Cardiac fibroblast (primary cell): ENCODE measurements around the gene RSPH9.

Experiments
- DNase-seq, 2 donors: peaks; one replicate each; pipeline versions ENCODE4 v3.0.0 to v3.0.0-alpha.2; 2010; ENCODE audit warnings: low read depth in 2 of 2
- H3K4me3 ChIP-seq, 2 donors: replicated peaks in 1 of 2; 1 replicate in 1 of 2; 2 replicates in 1 of 2; pipeline ENCODE4 v1.5.1; 2011; ENCODE audit warnings: low read depth in 2 of 2, low read length in 2 of 2, mild to moderate bottlenecking in 2 of 2, moderate library complexity in 1 of 2
- TF ChIP-seq, protein P1 (sequence below): IDR thresholded peaks from one replicate; pipeline ENCODE4 v1.5.1; 2011; ENCODE audit warnings: low read depth, mild to moderate bottlenecking, low read length, inconsistent platforms

RSPH9 gene

DNA sequence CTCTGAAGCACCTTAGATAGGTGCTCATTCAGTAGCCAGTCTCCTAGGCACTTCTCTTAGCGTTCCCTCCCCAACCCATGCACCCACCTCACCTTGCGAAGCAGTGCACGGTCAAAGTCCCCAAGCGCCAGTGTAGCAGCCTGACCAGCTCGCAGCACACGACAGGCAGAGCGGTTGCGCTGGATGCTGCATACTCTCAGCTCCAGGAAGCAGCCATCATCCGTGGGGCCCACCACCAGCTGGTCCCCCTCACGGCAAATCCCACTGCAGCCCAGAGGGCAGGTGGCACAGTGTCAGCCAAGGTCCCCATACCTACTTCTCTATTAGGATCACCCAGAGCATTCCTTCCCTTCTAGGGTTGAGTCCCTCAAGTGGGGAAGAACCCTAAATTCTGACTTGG is 22.3 kb upstream of the RSPH9 start:
- H3K4me3 ChIP-seq: no peak overlapping the region
- TF ChIP-seq, protein P1, sequence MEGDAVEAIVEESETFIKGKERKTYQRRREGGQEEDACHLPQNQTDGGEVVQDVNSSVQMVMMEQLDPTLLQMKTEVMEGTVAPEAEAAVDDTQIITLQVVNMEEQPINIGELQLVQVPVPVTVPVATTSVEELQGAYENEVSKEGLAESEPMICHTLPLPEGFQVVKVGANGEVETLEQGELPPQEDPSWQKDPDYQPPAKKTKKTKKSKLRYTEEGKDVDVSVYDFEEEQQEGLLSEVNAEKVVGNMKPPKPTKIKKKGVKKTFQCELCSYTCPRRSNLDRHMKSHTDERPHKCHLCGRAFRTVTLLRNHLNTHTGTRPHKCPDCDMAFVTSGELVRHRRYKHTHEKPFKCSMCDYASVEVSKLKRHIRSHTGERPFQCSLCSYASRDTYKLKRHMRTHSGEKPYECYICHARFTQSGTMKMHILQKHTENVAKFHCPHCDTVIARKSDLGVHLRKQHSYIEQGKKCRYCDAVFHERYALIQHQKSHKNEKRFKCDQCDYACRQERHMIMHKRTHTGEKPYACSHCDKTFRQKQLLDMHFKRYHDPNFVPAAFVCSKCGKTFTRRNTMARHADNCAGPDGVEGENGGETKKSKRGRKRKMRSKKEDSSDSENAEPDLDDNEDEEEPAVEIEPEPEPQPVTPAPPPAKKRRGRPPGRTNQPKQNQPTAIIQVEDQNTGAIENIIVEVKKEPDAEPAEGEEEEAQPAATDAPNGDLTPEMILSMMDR: no peak
- DNase-seq: no peak

DNA sequence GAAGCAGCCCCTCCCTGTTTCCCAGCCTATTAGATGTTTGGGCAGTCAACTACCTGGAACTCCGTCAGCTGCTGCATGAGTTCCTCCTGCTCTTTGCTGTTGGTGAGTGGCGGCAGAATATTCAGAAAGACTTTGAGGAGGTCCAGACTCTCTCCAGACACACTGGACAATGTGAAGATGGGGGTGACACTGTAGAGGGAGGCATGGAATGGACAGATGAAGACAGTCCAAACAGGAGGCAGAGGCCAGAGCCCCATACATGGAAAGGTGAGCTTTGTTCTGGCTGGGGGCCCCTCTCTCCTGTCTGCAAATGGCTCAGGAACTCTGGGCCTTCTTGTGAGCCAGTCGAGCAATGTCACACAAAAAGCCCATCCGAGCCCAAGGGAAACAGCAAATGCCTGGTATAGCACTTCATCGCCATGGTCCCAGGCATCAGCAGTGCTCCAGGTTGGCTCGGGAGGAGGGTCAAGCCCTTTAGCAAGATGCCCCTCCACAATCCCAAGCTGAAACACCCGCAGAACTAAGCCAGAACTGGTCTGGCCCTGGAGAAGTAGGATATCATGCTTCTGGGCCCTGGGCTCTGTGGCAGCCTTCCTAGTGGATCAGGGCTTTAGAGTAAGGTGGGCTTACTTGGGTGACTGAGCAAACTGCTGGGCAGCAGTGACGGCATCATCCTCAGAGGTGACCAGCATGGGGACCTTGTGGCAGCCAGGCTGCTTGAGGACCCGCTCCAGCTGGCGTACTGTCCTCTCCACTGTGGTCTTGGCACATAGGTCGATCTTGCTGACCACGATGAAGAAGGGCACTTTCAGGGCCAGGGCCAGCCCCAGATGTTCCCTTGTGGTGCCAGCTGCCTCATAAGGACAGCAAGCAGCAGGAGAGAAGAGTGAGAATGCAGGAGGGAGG is 20.7 kb upstream of the RSPH9 start:
- no peak for DNase-seq
- H3K4me3 ChIP-seq: no peak overlapping the region
- TF ChIP-seq, protein P1: no peak

DNA sequence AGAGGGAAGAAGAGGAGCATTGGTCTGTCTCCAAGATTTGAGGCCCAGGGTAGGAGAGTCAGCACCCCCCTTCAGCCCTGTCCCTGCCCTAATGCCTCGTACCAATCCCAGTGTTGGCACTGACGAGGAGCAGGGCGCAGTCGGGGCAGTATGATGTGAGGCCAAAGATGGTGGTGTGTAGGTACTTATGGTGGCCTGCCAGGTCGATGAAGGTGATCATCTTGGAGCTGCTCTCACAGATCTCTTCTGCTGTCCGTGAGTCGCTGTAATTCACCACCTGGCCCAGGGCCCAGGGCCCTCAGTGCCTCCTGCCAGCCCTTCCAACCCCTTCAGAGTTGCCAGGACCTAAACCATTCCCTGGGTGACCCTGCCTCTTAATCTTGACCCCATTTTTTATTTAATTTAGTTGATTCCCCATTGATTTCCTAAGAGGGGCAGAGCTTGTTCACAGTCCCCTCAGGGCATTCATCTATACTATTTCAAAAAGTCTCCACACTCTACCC is 20.0 kb upstream of the RSPH9 start:
- TF ChIP-seq, protein P1: no peak
- DNase-seq: no peak
- no peak overlapping the region for H3K4me3 ChIP-seq

DNA sequence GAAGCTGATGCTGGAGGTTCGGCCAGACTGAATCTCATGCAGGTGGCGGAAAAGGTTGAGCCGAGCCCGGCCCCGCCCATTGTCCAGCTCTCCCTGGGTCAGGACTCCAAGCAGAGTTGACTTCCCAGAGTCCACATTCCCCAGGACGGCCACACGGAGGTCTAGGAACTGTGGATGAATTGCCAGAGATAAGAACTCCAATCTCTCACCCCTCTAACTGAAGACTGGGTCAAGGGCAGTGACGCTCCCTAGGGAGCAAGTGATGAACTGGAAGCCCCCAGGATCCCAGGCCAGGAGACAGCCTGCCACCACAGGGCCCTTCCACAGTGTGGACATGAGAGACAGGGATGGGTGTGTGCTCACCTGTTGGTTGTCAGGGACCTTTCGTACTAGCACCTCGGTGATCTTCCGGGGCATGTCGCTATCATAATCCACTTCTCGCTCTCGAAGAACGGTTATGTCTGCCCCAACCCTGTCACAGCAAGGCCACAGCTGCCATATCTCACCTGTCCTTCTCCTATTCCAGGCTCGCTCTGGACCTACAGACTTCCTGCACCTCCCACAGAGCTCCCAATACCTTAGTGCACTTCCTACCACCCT is 19.3 kb upstream of the RSPH9 start:
- no peak overlapping the region for H3K4me3 ChIP-seq
- DNase-seq: no peak
- TF ChIP-seq, protein P1: no peak

DNA sequence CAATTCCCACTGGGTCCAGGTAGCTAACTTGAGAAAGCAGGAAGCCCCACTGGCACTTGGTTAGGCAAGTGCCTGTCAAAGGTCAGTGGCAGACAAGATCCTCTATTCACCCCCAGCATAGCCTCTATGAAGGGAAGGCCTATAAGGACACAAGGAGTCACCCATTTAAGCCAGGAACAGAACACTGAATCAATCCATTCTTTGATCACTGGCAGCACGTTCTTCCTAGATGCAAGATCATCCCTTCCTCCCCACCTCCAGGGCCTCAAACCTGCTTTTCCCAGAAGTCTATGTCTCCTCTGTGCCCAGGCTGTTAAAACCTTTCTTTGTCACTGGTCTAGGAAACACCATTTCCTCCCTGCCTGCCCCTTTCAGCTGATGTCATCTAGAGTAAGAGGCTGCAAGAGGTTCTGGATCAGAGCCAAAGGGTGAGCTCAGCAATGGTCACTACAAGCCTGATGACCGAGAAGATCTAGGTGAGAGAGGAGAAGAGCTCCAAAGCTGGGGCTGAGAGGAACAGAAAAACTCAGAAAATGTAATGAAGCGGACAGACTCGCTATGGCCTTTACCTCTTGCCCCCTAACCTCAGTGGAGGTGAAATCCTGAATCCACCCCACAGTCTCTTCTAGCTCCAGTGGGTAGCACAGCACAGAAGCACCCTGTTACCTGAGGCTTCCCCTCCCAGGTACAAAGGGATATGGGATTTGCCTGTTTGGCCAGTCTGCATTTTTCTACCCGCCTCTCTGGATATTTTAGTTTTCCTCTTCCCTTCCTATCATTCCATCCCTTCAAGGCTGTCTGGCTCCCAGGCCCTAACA is 17.6 kb upstream of the RSPH9 start:
- TF ChIP-seq, protein P1: no peak
- H3K4me3 ChIP-seq: peak overlapping the region in 1 of 2 donors; percentile 82
- DNase-seq: peak; percentile 95 to 99

DNA sequence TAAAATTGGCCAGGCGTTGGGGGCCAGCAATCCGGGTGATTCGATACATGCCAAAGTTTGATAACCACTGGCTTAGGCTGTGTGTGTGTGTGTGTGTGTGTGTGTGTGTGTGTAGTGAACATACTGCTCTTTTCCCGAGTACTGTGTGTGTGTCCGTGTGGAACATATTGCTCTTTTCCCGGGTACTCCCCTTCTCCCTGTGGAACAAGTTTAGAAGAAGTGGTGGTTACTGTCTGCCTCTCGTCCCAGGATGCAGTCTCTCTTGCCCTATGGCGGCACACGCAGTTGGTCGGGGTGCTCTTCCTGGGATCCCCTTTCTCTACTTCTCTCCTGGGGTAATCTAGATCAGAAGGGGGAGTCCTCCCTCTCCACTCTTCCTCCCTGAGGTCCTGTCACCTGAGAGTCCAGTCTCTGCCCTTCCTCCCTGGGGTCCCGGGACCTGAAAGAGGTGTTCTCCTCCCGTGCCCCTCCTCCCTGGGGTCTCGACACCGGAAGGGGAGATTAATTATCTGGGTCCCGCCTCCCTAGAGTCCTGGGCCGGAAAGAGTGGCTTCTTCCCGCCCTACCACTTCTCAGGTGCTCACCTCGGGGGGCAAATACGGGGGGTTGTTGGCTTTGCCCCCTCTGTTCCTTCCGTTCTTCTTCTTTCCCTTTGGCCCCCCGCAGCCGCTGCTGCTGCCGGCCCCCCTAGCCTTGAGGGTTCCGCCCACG is 16.3 kb upstream of the RSPH9 start:
- peak; percentile 49 to 54 for DNase-seq
- H3K4me3 ChIP-seq: peak overlapping the region; percentile 82 to 94
- TF ChIP-seq, protein P1: no peak
